RWPE2 (cell line): Measurements from ENCODE around the gene EGR2.
A peak's percentile ranks its signal among the peaks of the same experiment; 100 is the strongest.

Experiments used
- ATAC-seq: fragments of 200-7000 bp; cut with Tn5 transposase; 3 replicates; pipeline ENCODE4 v1.9.1; 2021; ENCODE audit warnings: low read depth
- DNase-seq: peaks from one replicate; pipeline ENCODE4 v3.0.0-alpha.2; 2020; ENCODE audit warnings: low spot score
- H3K27ac ChIP-seq: fragments of 450-650 bp; 2 replicates; pipeline ENCODE4 v1.5.1; 2017; ENCODE audit warnings: mild to moderate bottlenecking; ENCODE audit not compliant: poor library complexity, severe bottlenecking
- H3K27me3 ChIP-seq: fragments of 250-450 bp; sonication (Bioruptor Pico); 2 replicates; pipeline ENCODE4 v1.5.1; 2021; ENCODE audit warnings: mild to moderate bottlenecking, moderate library complexity; ENCODE audit not compliant: insufficient read depth, poor library complexity, severe bottlenecking
- H3K36me3 ChIP-seq: fragments of 250-450 bp; sonication (Bioruptor Pico); 2 replicates; pipeline ENCODE4 v1.5.1; 2020; ENCODE audit warnings: low read depth, mild to moderate bottlenecking, moderate library complexity
- H3K4me1 ChIP-seq: fragments of 250-450 bp; sonication (Bioruptor Pico); 2 replicates; pipeline ENCODE4 v1.5.1; 2021; ENCODE audit warnings: mild to moderate bottlenecking, moderate library complexity; ENCODE audit not compliant: insufficient read depth, poor library complexity, severe bottlenecking
- H3K4me3 ChIP-seq: fragments of 250-450 bp; sonication (Bioruptor Pico); 2 replicates; pipeline ENCODE4 v1.5.1; 2021; ENCODE audit warnings: mild to moderate bottlenecking, moderate library complexity; ENCODE audit not compliant: severe bottlenecking
- H3K9me3 ChIP-seq: fragments of 250-450 bp; sonication (Bioruptor Pico); 2 replicates; pipeline ENCODE4 v1.5.1; 2021; ENCODE audit warnings: mild to moderate bottlenecking, moderate library complexity; ENCODE audit not compliant: severe bottlenecking
- TF ChIP-seq, protein P1 (sequence below): fragments of 450-650 bp; IDR thresholded peaks from one replicate; pipeline ENCODE4 v1.5.1; 2017; ENCODE audit warnings: mild to moderate bottlenecking, moderate library complexity; ENCODE audit not compliant: poor library complexity, severe bottlenecking

EGR2 gene

DNA sequence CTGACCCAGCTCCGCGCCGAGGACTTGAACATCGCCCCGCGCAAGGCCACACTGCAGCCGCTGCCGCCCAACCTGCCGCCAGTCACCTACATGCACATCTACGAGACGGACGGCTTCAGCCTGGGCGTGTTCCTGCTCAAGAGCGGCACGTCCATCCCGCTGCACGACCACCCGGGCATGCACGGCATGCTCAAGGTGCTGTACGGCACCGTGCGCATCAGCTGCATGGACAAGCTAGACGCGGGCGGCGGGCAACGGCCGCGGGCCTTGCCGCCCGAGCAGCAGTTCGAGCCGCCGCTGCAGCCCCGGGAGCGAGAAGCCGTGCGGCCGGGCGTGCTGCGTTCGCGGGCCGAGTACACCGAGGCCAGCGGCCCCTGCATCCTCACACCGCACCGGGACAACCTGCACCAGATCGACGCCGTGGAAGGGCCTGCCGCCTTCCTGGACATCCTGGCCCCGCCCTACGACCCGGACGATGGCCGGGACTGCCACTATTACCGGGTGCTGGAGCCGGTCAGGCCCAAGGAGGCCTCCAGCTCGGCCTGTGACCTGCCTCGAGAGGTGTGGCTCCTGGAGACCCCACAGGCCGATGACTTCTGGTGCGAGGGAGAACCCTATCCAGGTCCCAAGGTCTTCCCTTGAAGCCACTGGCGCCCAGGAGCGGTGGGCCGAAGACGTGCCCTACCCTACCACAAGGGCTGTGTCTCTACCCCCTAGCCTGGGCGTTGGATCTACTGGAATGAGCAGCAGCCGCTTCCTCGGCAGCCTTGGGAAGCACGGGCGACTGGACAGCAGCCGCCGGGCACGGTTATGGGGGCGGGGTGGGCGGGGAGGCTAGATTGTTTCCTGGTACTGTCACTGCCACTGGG lies 10.7 kb downstream of the EGR2 start:
- H3K27me3 ChIP-seq, result no peaks in the 10 kb centered on the region
- TF ChIP-seq, protein P1, sequence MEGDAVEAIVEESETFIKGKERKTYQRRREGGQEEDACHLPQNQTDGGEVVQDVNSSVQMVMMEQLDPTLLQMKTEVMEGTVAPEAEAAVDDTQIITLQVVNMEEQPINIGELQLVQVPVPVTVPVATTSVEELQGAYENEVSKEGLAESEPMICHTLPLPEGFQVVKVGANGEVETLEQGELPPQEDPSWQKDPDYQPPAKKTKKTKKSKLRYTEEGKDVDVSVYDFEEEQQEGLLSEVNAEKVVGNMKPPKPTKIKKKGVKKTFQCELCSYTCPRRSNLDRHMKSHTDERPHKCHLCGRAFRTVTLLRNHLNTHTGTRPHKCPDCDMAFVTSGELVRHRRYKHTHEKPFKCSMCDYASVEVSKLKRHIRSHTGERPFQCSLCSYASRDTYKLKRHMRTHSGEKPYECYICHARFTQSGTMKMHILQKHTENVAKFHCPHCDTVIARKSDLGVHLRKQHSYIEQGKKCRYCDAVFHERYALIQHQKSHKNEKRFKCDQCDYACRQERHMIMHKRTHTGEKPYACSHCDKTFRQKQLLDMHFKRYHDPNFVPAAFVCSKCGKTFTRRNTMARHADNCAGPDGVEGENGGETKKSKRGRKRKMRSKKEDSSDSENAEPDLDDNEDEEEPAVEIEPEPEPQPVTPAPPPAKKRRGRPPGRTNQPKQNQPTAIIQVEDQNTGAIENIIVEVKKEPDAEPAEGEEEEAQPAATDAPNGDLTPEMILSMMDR, result no peak
- no peaks in the 10 kb centered on the region for H3K9me3 ChIP-seq
- peak; percentile 66 for ATAC-seq
- no peak for DNase-seq
- peaks cover 19% of the 10 kb centered on the region for H3K4me1 ChIP-seq
- H3K27ac ChIP-seq, result peak overlapping the region; percentile 69
- H3K4me3 ChIP-seq, result peak overlapping the region; percentile 99
- peaks cover 20% of the 10 kb centered on the region for H3K36me3 ChIP-seq

DNA sequence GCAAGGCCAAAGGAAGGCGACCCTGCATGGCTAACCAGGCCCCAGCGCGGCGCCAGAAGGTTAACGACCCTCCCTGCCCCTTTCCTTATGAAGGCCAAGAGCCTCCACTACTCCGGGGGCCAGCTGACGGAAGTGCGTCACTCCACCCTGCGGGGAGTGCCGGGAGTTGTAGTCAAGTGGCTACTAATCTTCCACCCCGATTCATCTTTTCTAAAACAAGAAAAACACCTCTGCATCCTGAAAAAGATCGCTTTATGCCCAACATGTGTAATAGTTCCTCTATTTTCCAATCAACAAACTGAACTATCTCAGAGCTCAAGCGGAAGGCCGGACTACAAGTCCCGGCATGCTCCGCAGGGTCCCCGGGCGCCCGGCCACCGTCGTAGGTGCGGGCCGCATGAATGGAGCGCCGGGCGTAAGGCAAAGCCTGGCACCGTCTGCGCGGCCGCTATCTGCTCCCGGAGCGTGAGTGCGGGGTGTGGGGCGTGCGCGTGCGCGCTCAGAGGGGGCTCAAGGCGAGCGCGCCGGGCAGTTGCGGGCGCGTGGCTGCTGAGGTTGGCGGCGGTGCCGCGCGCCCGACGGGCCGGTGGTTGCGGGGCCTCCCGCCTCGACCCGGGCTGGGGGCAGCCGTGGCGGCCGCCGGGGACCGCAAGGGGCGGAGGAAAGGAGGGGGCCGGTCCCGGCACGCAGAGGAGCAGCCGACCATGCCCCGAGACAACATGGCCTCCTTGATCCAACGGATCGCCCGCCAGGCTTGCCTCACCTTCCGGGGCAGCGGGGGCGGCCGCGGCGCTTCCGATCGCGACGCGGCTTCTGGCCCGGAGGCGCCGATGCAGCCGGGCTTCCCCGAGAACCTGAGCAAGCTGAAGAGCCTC lies 11.6 kb downstream of the EGR2 start, which contains the start of gene ADO:
Gene ADO (plus strand): TSS at position 365 of the 875 bp plus-strand sequence. CDS start 340 bp downstream, at position 705.
- H3K9me3 ChIP-seq, result no peaks in the 10 kb centered on the region
- H3K27ac ChIP-seq, result peak within 1 kb of the TSS; percentile 69
- peaks cover 20% of the 10 kb centered on the region for H3K36me3 ChIP-seq
- ATAC-seq (peak; percentile 84), DNase-seq (peak; percentile 77)
- peaks cover 19% of the 10 kb centered on the region for H3K4me1 ChIP-seq
- TF ChIP-seq, protein P1, result no peak
- no peaks in the 10 kb centered on the region for H3K27me3 ChIP-seq
- H3K4me3 ChIP-seq, result peak within 1 kb of the TSS; percentile 99

DNA sequence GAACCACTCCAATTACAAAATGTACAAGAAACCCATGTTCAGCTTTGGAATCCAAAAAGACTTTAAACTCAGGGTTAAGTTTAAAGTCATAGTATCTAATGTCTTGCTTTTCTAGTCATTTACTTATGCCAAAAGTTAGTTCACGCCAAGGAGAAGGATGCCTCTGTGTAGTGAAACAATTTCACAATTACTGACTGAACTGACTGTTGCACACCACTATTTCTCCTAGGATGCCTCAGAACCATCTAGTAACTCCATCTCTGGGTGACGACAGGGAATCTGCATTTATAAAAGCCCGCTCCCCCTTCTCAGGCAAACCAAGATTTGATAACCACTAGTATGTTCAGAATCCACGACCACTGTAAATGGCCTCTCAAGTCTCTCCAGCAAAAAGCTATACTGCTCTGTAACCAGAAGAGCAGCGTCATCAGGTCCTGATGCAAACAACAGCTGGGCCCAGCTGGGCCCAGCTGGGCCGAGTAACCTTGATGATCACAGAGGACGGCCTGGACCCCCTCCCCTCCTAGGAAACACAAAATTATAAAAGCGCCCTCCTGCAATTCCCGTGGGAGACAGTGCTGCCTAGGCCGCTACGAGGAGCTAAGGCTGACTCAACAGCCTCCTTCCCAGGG lies 12.3 kb downstream of the EGR2 start:
- no peak for DNase-seq
- Histone ChIP-seq H3K4me3 (peak overlapping the region; percentile 99), H3K36me3 (peaks cover 20% of the 10 kb centered on the region), H3K27ac (peak overlapping the region; percentile 69), H3K27me3 (peaks cover 3% of the 10 kb centered on the region), H3K9me3 (no peaks in the 10 kb centered on the region), H3K4me1 (peaks cover 19% of the 10 kb centered on the region)
- TF ChIP-seq, protein P1, result no peak
- no peak for ATAC-seq

DNA sequence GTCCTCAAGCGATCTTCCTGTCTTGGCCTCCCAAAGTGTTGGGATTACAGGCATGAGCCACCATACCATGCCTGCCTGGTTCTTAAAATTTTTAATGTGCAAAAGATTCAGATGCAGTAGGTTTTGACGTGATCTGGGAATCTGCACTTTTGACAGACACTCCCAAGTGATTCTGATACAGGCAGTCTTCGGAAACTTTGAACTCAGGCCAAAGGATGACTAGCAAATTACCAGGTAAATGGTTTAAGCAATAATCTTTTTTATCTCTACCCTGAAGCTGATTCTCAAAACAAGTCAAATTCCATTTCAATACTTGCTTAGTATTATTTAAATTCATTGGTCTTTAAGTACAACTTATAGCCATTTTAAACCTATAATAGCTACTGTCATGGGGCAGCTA lies 14.3 kb downstream of the EGR2 start:
- H3K9me3 ChIP-seq, result no peaks in the 10 kb centered on the region
- H3K27me3 ChIP-seq, result peaks cover 23% of the 10 kb centered on the region
- H3K4me1 ChIP-seq, result peaks cover 10% of the 10 kb centered on the region
- peaks cover 8% of the 10 kb centered on the region for H3K36me3 ChIP-seq
- DNase-seq (no peak), ATAC-seq (no peak)
- no peak overlapping the region for H3K4me3 ChIP-seq
- no peak overlapping the region for H3K27ac ChIP-seq
- TF ChIP-seq, protein P1, result no peak
